Adrenal gland (tissue), 5 donors: Measurements from ENCODE around the gene EDA.

Experiments used
- POLR2A ChIP-seq, 2 donors: fragments of 450-650 bp; IDR thresholded peaks; one replicate each; pipeline ENCODE4 v1.6.1; 2017; ENCODE audit warnings: antibody characterized with exemption in 2 of 2, mild to moderate bottlenecking in 2 of 2, moderate library complexity in 1 of 2
- TF ChIP-seq, protein P1 (sequence below), 6 experiments: fragments of 450-650 bp in 4 of 6; fragments of 200-600 bp in 2 of 6; sonication (generic) in 1 of 6; IDR thresholded peaks; 1 replicate in 5 of 6; 2 replicates in 1 of 6; pipeline versions ENCODE4 v1.5.1 to v1.8.0; 2016 to 2021; ENCODE audit warnings: antibody characterized with exemption in 6 of 6, mild to moderate bottlenecking in 2 of 6, moderate library complexity in 1 of 6
- donor health status: DM: no; HTN: no; CAD: no.

- TF ChIP-seq POLR2A (IDR thresholded peaks at IDR 0.05) = no peak
- TF ChIP-seq, protein P1, sequence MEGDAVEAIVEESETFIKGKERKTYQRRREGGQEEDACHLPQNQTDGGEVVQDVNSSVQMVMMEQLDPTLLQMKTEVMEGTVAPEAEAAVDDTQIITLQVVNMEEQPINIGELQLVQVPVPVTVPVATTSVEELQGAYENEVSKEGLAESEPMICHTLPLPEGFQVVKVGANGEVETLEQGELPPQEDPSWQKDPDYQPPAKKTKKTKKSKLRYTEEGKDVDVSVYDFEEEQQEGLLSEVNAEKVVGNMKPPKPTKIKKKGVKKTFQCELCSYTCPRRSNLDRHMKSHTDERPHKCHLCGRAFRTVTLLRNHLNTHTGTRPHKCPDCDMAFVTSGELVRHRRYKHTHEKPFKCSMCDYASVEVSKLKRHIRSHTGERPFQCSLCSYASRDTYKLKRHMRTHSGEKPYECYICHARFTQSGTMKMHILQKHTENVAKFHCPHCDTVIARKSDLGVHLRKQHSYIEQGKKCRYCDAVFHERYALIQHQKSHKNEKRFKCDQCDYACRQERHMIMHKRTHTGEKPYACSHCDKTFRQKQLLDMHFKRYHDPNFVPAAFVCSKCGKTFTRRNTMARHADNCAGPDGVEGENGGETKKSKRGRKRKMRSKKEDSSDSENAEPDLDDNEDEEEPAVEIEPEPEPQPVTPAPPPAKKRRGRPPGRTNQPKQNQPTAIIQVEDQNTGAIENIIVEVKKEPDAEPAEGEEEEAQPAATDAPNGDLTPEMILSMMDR (IDR thresholded peaks at IDR 0.05) = no peak
Measured at GRCh38 chrX:69616457-69617203, 717 bp downstream of the EDA start.
